HL-60 (cell line): ENCODE data around the gene USP32.

Experiments
- DNase-seq, 2 experiments: peaks; one replicate each; pipeline ENCODE4 v3.0.0-alpha.2; 2010 to 2020; ENCODE audit warnings: low read depth in 1 of 2, low spot score in 1 of 2
- H3K27ac ChIP-seq: fragments of 250-450 bp; sonication (Bioruptor Pico); replicated peaks from 2 replicates; pipeline ENCODE4 v1.5.1; 2020; ENCODE audit warnings: mild to moderate bottlenecking, moderate library complexity
- H3K27me3 ChIP-seq: fragments of 250-450 bp; sonication (Bioruptor Pico); 2 replicates; pipeline ENCODE4 v1.5.1; 2021; ENCODE audit warnings: mild to moderate bottlenecking, moderate library complexity; ENCODE audit not compliant: insufficient read depth, poor library complexity, severe bottlenecking
- H3K4me3 ChIP-seq: replicated peaks from 2 replicates; pipeline ENCODE4 v1.5.1; 2011; ENCODE audit warnings: mild to moderate bottlenecking, control low read depth, low read length; ENCODE audit not compliant: insufficient read depth
- CTCF ChIP-seq: IDR thresholded peaks from one replicate; pipeline ENCODE4 v1.5.1; 2011; ENCODE audit warnings: low read length, control low read depth, inconsistent platforms; ENCODE audit not compliant: insufficient read depth
- GABPA ChIP-seq: IDR thresholded peaks from 2 replicates; pipeline ENCODE4 v1.6.1; 2012; ENCODE audit warnings: low read depth
- POLR2AphosphoS5 ChIP-seq: IDR thresholded peaks from 2 replicates; pipeline ENCODE4 v1.6.1; 2012; ENCODE audit warnings: low read depth
- REST ChIP-seq: IDR thresholded peaks from 2 replicates; pipeline ENCODE4 v1.6.1; 2012; ENCODE audit warnings: low read depth; ENCODE audit not compliant: insufficient replicate concordance
- SPI1 ChIP-seq: IDR thresholded peaks from 2 replicates; pipeline ENCODE4 v1.6.1; 2012; ENCODE audit warnings: low read depth, mild to moderate bottlenecking, borderline replicate concordance

The USP32 gene

GRCh38 chr17:60354223-60354622, 37.7 kb downstream of the USP32 start:
- Histone ChIP-seq H3K27ac (no peak overlapping the region), H3K27me3 (no peaks in the 10 kb centered on the region), H3K4me3 (no peak overlapping the region)
- TF ChIP-seq POLR2AphosphoS5 (no peak), SPI1 (no peak), REST (no peak), GABPA (no peak), CTCF (no peak)
- no peak for DNase-seq

- DNase-seq, result no peak
- Histone ChIP-seq H3K27ac (no peak overlapping the region), H3K27me3 (no peaks in the 10 kb centered on the region), H3K4me3 (no peak overlapping the region)
- TF ChIP-seq GABPA (no peak), SPI1 (no peak), REST (no peak), POLR2AphosphoS5 (no peak), CTCF (no peak)
Measured at GRCh38 chr17:60353773-60354172, 38.2 kb downstream of the USP32 start.

GRCh38 chr17:60352569-60352968, 39.4 kb downstream of the USP32 start:
- Histone ChIP-seq H3K27ac (no peak overlapping the region), H3K27me3 (no peaks in the 10 kb centered on the region), H3K4me3 (no peak overlapping the region)
- TF ChIP-seq SPI1 (no peak), REST (no peak), POLR2AphosphoS5 (no peak), CTCF (no peak), GABPA (no peak)
- DNase-seq, result no peak
